DMS79 treated with DMSO at 0.1 percent for 48 hours (cell line): ENCODE data around the gene NXPH3.

Source experiments
- DNase-seq: peaks from one replicate; lab custom pipeline; 2025; lab: John Stamatoyannopoulos, UW

NXPH3 gene

DNA sequence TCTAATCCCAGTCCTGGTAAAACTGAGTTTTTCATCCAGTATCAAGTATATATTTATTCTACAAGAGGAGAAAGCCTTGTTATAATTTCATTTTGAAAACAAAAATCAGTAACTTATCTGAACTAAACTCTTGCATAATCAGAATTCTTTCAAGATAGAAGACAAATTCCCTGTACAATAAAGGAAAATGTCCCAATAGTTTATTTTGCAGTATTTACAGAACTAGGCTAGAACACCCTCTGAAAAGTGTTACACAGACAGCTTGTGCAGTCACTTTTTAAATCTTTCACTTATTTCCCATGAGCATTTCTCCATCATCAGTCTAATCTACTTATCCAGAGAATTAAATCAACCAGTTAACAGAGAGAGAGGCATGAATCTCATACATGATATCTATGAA is 53.8 kb downstream of the NXPH3 start:
- DNase-seq: no peak

DNA sequence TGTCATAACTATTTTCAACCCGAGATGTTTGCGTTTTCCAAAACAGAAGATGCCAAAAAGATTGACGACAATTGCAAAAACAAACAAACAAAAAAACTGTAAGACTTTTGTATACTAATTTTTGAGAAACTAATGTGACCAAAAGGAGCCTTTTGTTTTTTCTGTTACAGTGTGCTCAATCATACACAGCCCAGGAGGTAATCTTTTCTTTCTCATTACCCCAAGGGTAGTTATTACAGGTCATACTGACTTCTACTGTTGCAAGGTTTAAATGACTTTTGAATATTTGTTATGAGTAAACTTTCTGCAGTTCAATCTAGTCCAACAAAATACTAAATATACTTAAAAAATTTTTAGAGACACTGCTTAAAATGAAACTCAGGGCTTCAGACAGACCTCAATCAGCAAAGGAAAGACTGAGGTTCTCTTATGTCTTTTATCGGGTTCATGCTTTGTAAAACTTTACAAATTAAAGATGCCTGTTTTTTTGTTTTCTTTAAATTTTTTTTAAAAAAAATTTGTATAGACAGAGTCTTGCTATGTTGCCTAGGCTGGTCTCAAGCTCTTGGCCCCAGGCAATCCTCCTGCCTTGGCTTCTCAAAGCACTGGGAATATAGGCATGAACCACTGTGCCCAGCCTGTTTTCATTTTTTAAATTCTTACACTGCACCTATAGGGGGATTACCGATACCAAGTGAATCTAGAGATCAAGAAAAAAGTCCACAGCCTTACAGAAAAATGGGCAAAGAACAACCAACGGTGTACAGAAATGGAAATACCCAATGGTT is 54.6 kb downstream of the NXPH3 start:
- DNase-seq: no peak

DNA sequence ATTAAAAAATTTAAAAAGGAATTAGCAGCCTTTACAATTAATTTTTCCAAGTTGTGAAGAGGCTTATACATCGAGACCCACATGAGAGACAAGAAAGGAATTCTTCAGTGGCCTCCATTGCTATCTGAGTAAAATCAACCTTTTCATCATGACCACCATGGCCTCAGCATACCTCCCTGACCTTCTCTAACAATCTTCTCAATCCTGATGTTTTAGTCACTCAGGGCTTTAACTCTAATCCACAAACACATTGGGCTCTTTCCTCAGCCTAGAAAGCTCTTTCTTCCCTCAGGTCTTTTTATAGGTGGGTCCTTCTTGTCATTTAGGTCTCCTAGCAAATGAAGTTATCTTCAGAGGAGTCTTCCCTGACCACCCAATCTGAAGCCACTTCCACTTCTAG is 55.8 kb downstream of the NXPH3 start:
- DNase-seq: no peak
